Prostate gland (tissue), 2 donors: Measurements from ENCODE around the gene TDRD3. TPM values are rescaled to one million over a fixed set of nuclear protein-coding genes. Genes with fewer than 3 reads are reported as not detected.

Source experiments
- DNase-seq: peaks from one replicate; pipeline ENCODE4 v3.0.0-alpha.2; 2019; ENCODE audit warnings: low spot score
- H3K27ac ChIP-seq, 2 donors: fragments of 200-600 bp; sonication (generic); 2 replicates each; pipeline ENCODE4 v1.5.1; 2017 to 2019
- H3K27me3 ChIP-seq: fragments of 200-600 bp; sonication (generic); replicated peaks from 2 replicates; pipeline ENCODE4 v1.5.1; 2019; ENCODE audit not compliant: insufficient read depth
- H3K36me3 ChIP-seq, 2 donors: fragments of 200-600 bp; sonication (generic); 1 replicate in 1 of 2; 2 replicates in 1 of 2; pipeline versions ENCODE4 v1.5.1 to v1.8.1; 2017 to 2019
- H3K4me1 ChIP-seq: fragments of 200-600 bp; sonication (generic); replicated peaks from 2 replicates; pipeline ENCODE4 v1.5.1; 2019
- H3K4me3 ChIP-seq, 2 donors: fragments of 200-600 bp; sonication (generic); 2 replicates each; pipeline ENCODE4 v1.5.1; 2017 to 2019
- H3K9me3 ChIP-seq: fragments of 200-600 bp; sonication (generic); 2 replicates; pipeline ENCODE4 v1.5.1; 2017
- POLR2A ChIP-seq: fragments of 450-650 bp; IDR thresholded peaks from one replicate; pipeline ENCODE4 v1.6.1; 2016; ENCODE audit warnings: antibody characterized with exemption, mild to moderate bottlenecking
- POLR2AphosphoS5 ChIP-seq: sonication (generic); formaldehyde crosslinking; IDR thresholded peaks from one replicate; pipeline ENCODE4 v1.6.1; 2017; ENCODE audit warnings: antibody characterized with exemption
- WGBS: methylation state at CpG from one replicate; pipeline ENCODE4 v1.1.5; 2018; 5-methylcytosine and 5-hydroxymethylcytosine counted together
- intact Hi-C: fragments of 100-400 bp; cut with DNase I; formaldehyde crosslinking; loops from one replicate; pipeline ENCODE4 v1.14.2; 2022
- total RNA-seq, 2 donors: library from RNA; depleted of rRNA; stranded (reverse); fragments of >200 nt; gene quantifications; one replicate each; pipeline ENCODE4 v1.1.0, GENCODE V29; 2016
- TF ChIP-seq, protein P1 (sequence below), 4 experiments: fragments of 200-600 bp in 2 of 4; fragments of 450-650 bp in 2 of 4; sonication (generic) in 2 of 4; IDR thresholded peaks; 1 replicate in 3 of 4; 2 replicates in 1 of 4; pipeline ENCODE4 v1.5.1; 2016 to 2019; ENCODE audit warnings: antibody characterized with exemption in 4 of 4, mild to moderate bottlenecking in 2 of 4, moderate library complexity in 2 of 4

TDRD3 gene
- total RNA-seq, 2 donors from 2014 or later, result 14.6 to 14.7 TPM

DNA sequence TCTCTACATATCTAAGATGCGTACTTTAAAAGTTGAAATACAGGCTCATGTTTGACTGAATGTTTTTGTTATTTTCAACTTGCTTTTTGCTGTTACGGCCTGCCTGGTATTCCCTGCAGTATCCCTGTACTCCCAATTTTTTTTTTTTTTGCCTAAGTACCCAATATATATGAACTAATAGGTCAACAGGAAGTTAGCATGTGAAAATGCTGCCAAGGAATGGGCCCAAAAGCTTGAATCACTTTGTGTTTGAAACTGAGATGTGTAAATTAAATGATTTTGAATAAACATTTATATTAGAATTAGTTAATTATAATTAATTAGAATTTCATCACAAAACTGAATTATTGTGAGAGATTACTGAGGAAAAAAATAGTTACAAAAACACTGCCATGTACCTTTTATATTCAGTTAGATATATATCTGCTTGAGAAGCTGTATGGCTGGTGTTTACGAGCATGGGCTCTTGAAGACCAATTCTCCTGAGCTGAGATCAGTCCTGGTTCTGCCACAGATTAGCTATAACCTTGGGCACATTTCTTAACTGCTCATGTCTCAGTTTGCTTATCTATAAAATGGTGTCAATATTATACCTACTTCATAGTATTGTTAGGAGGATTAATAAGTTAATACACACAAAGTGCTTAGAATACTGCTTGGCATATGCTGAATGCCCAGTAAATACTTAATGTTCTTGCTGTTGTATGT lies 16.0 kb downstream of the TDRD3 start:
- no peaks in the 10 kb centered on the region for H3K36me3 ChIP-seq
- no peak for DNase-seq
- no peaks in the 10 kb centered on the region for H3K27me3 ChIP-seq
- TF ChIP-seq POLR2AphosphoS5 (no peak), POLR2A (no peak)
- TF ChIP-seq, protein P1, sequence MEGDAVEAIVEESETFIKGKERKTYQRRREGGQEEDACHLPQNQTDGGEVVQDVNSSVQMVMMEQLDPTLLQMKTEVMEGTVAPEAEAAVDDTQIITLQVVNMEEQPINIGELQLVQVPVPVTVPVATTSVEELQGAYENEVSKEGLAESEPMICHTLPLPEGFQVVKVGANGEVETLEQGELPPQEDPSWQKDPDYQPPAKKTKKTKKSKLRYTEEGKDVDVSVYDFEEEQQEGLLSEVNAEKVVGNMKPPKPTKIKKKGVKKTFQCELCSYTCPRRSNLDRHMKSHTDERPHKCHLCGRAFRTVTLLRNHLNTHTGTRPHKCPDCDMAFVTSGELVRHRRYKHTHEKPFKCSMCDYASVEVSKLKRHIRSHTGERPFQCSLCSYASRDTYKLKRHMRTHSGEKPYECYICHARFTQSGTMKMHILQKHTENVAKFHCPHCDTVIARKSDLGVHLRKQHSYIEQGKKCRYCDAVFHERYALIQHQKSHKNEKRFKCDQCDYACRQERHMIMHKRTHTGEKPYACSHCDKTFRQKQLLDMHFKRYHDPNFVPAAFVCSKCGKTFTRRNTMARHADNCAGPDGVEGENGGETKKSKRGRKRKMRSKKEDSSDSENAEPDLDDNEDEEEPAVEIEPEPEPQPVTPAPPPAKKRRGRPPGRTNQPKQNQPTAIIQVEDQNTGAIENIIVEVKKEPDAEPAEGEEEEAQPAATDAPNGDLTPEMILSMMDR (IDR thresholded peaks at IDR 0.05), result no peak
- intact Hi-C loops, result no loop called here
- H3K27ac ChIP-seq, result no peak overlapping the region
- no peaks in the 10 kb centered on the region for H3K9me3 ChIP-seq
- 96% methylated on average over 3 of the region's 3 CpGs for WGBS
- no peak overlapping the region for H3K4me3 ChIP-seq
- no peaks in the 10 kb centered on the region for H3K4me1 ChIP-seq

DNA sequence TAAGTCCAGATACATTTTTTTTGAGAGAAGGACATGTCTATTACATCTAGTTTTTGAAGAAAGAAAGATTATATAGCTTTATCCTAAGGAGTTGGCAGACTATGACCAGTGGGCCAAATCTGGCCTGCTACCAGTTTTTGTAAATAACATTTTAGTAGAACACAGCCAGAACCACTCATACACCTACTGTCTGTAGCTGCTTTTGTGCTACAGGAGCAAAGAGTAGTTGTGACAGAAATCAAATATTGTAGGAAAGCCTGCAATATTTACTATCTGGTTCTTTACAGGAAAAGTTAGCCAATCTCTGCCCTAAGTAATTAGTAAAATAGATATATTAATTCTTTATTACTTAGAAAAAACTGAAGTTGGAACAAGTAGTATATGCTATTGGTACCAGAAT lies 17.2 kb downstream of the TDRD3 start:
- intact Hi-C loops, result no loop called here
- no peaks in the 10 kb centered on the region for H3K27me3 ChIP-seq
- H3K4me3 ChIP-seq, result no peak overlapping the region
- no peak overlapping the region for H3K27ac ChIP-seq
- no peaks in the 10 kb centered on the region for H3K36me3 ChIP-seq
- no peaks in the 10 kb centered on the region for H3K4me1 ChIP-seq
- no peaks in the 10 kb centered on the region for H3K9me3 ChIP-seq
- no peak for TF ChIP-seq POLR2A
- TF ChIP-seq, protein P1 (IDR thresholded peaks at IDR 0.05), result no peak
- no peak for TF ChIP-seq POLR2AphosphoS5
- DNase-seq, result no peak

DNA sequence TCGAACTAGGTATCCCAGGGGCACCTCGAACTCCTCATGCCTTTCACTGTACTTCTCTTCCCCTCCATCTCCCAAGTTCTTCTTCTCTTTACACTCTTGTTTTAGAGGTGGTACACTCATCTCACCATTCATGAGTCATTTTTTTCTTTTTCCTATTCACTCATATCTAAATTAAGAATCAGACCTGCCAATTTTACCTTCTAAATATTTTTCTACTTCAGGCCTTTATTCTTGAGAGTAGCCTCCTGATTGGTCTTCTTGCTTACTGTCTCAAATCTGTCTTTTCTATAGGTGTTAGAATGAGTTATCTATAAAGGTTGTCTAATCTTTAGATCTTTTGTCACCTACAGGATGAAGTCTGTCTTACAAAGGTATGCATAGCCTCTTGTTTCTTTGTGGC lies 20.7 kb downstream of the TDRD3 start:
- no peak for DNase-seq
- Histone ChIP-seq H3K27ac (no peak overlapping the region), H3K4me1 (no peaks in the 10 kb centered on the region), H3K36me3 (no peaks in the 10 kb centered on the region), H3K27me3 (no peaks in the 10 kb centered on the region), H3K4me3 (no peak overlapping the region), H3K9me3 (no peaks in the 10 kb centered on the region)
- TF ChIP-seq, protein P1 (IDR thresholded peaks at IDR 0.05), result no peak
- TF ChIP-seq POLR2AphosphoS5, result no peak
- TF ChIP-seq POLR2A, result no peak
- intact Hi-C loops, result no loop called here
- 98% methylated on average over 2 of the region's 2 CpGs for WGBS

DNA sequence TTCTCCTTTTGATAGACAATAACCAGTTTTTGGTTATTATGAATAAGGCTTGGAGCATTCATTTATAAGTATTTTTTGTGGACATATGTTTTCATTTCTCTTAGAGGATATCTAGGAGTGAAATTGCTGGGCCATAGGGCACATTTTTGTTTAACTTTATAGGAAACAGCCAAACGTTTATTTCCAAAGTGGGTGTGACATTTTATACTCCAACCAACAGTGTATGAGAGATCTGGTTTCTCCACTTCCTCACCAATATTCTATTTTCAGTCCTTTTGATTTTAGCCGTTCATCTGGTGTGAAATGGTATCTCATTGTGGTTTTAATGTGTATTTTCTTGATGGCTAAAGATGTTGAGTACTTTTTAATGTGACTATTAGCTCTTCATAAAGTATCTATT lies 21.9 kb downstream of the TDRD3 start:
- no peaks in the 10 kb centered on the region for H3K27me3 ChIP-seq
- H3K4me3 ChIP-seq, result no peak overlapping the region
- H3K4me1 ChIP-seq, result no peaks in the 10 kb centered on the region
- no peak for TF ChIP-seq POLR2A
- TF ChIP-seq, protein P1 (IDR thresholded peaks at IDR 0.05), result no peak
- TF ChIP-seq POLR2AphosphoS5, result no peak
- WGBS, result 68% methylated on average over 2 of the region's 2 CpGs
- H3K27ac ChIP-seq, result no peak overlapping the region
- no peaks in the 10 kb centered on the region for H3K9me3 ChIP-seq
- intact Hi-C loops, result no loop called here
- no peaks in the 10 kb centered on the region for H3K36me3 ChIP-seq
- DNase-seq, result no peak

DNA sequence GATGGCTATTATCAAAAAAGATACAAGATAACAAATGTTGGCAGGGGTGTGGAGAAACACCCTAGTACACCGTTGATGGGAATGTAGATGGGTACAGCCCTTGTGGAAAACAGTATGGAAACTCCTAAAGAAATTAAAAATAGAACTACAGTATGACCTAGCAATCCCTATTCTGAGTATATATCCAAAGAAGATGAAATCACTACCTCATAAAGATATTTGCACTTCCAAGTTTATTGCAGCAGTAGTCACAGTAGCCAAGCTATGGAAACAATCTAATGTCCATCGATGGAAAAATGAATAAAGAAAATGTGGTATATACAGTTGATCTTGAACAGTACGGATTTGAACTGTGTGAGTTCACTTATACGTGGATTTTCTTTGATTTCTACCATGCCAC lies 28.3 kb downstream of the TDRD3 start:
- no peaks in the 10 kb centered on the region for H3K27me3 ChIP-seq
- no peaks in the 10 kb centered on the region for H3K36me3 ChIP-seq
- 79% methylated on average over 4 of the region's 4 CpGs for WGBS
- no peak overlapping the region for H3K4me3 ChIP-seq
- DNase-seq, result no peak
- H3K9me3 ChIP-seq, result no peaks in the 10 kb centered on the region
- intact Hi-C loops, result no loop called here
- no peak for TF ChIP-seq POLR2AphosphoS5
- no peak for TF ChIP-seq POLR2A
- TF ChIP-seq, protein P1 (IDR thresholded peaks at IDR 0.05), result no peak
- H3K4me1 ChIP-seq, result no peaks in the 10 kb centered on the region
- no peak overlapping the region for H3K27ac ChIP-seq
